ENCODE measurements around the gene PRKN. TPM values are rescaled to one million over a fixed set of nuclear protein-coding genes. Genes with fewer than 3 reads are reported as not detected.

The PRKN gene
- total RNA-seq, 1 donor from 2014 or later = 2.8 TPM

- Mint-ChIP-seq H3K4me1 (peaks cover 24% of the 10 kb centered on the region), H3K4me3 (peak overlapping the region; percentile 97), H3K9me3 (no peaks in the 10 kb centered on the region), H3K27me3 (ENCODE audit: insufficient read depth, low read depth) (no peaks in the 10 kb centered on the region), H3K27ac (peak overlapping the region; percentile 22), H3K36me3 (no peaks in the 10 kb centered on the region)
- no peaks in the 10 kb centered on the region for H3K79me2 ChIP-seq (ENCODE audit: low read depth)
- DNase-seq (ENCODE audit: low spot score) = peak; percentile 23
- peaks cover 3% of the 10 kb centered on the region for H3K4me1 ChIP-seq
- H4K20me1 ChIP-seq (ENCODE audit: low read depth) = no peaks in the 10 kb centered on the region
- no peak overlapping the region for H3K27ac ChIP-seq
- TF ChIP-seq EZH2 (IDR thresholded peaks at IDR 0.05) (no peak), CTCF (IDR thresholded peaks at IDR 0.05) (no peak), EZH2phosphoT487 (IDR thresholded peaks at IDR 0.05) (no peak)
- peak overlapping the region; percentile 28 for H3K4me3 ChIP-seq
- H3K9me3 ChIP-seq (ENCODE audit: low read depth) = no peaks in the 10 kb centered on the region
- peak overlapping the region; percentile 67 for H3K4me2 ChIP-seq
- H3K36me3 ChIP-seq = no peaks in the 10 kb centered on the region
- no peak overlapping the region for H3K9ac ChIP-seq
- H3K27me3 ChIP-seq = peaks cover 8% of the 10 kb centered on the region
- H3F3A ChIP-seq (ENCODE audit: low read depth) = no peaks in the 10 kb centered on the region
- H2AFZ ChIP-seq (replicated peaks) = peak overlapping the region; percentile 83
Observed at GRCh38 chr6:162728197-162728596, 631 bp upstream of the PRKN start.

GRCh38 chr6:162726947-162727321 is 632 bp downstream of the PRKN start:
- H3K9me3 Mint-ChIP-seq = no peaks in the 10 kb centered on the region
- H3K36me3 Mint-ChIP-seq = no peaks in the 10 kb centered on the region
- Histone ChIP-seq H3K9me3 (ENCODE audit: low read depth) (no peaks in the 10 kb centered on the region), H3F3A (ENCODE audit: low read depth) (no peaks in the 10 kb centered on the region), H3K4me3 (peak overlapping the region; percentile 65), H4K20me1 (ENCODE audit: low read depth) (no peaks in the 10 kb centered on the region), H3K27ac (no peak overlapping the region), H3K4me2 (peak overlapping the region; percentile 74), H3K4me1 (peaks cover 3% of the 10 kb centered on the region), H2AFZ (replicated peaks) (peak overlapping the region; percentile 64), H3K9ac (no peak overlapping the region), H3K36me3 (no peaks in the 10 kb centered on the region), H3K79me2 (ENCODE audit: low read depth) (no peaks in the 10 kb centered on the region), H3K27me3 (peaks cover 8% of the 10 kb centered on the region)
- TF ChIP-seq CTCF (IDR thresholded peaks at IDR 0.05) (no peak), EZH2 (IDR thresholded peaks at IDR 0.05) (no peak), EZH2phosphoT487 (IDR thresholded peaks at IDR 0.05) (no peak)
- peak overlapping the region; percentile 98 for H3K27ac Mint-ChIP-seq
- H3K4me1 Mint-ChIP-seq = peaks cover 19% of the 10 kb centered on the region
- DNase-seq (ENCODE audit: low spot score) = no peak
- peak overlapping the region; percentile 97 for H3K4me3 Mint-ChIP-seq
- H3K27me3 Mint-ChIP-seq (ENCODE audit: insufficient read depth, low read depth) = no peaks in the 10 kb centered on the region

- TF ChIP-seq EZH2 (IDR thresholded peaks at IDR 0.05) (no peak), CTCF (IDR thresholded peaks at IDR 0.05) (no peak), EZH2phosphoT487 (IDR thresholded peaks at IDR 0.05) (no peak)
- Mint-ChIP-seq H3K4me3 (no peak overlapping the region), H3K27me3 (ENCODE audit: insufficient read depth, low read depth) (no peaks in the 10 kb centered on the region), H3K27ac (no peak overlapping the region), H3K36me3 (peaks cover 4% of the 10 kb centered on the region), H3K9me3 (peaks cover 4% of the 10 kb centered on the region), H3K4me1 (peaks cover 11% of the 10 kb centered on the region)
- Histone ChIP-seq H3K27ac (no peak overlapping the region), H3K9me3 (ENCODE audit: low read depth) (no peaks in the 10 kb centered on the region), H4K20me1 (ENCODE audit: low read depth) (no peaks in the 10 kb centered on the region), H3K4me3 (no peak overlapping the region), H3K79me2 (ENCODE audit: low read depth) (no peaks in the 10 kb centered on the region), H3K4me2 (no peak overlapping the region), H2AFZ (replicated peaks) (no peak overlapping the region), H3F3A (ENCODE audit: low read depth) (no peaks in the 10 kb centered on the region), H3K4me1 (peaks cover 5% of the 10 kb centered on the region), H3K27me3 (peaks cover 8% of the 10 kb centered on the region), H3K9ac (no peak overlapping the region), H3K36me3 (no peaks in the 10 kb centered on the region)
- DNase-seq (ENCODE audit: low spot score) = no peak
Observed at GRCh38 chr6:162722633-162723032, 4.9 kb downstream of the PRKN start.

Measured in neural progenitor cell (in vitro differentiated cells).